PC-3 (cell line): ENCODE measurements around the gene DLG2.

Source experiments
- EZH2 ChIP-seq: fragments of 300-600 bp; sonication (generic); IDR thresholded peaks from one replicate; pipeline ENCODE4 v1.6.1; 2017; ENCODE audit warnings: antibody characterized with exemption, mild to moderate bottlenecking, low read length; ENCODE audit not compliant: unreplicated experiment
- EZH2phosphoT487 ChIP-seq: fragments of 300-600 bp; sonication (generic); IDR thresholded peaks from 2 replicates; pipeline ENCODE4 v1.6.1; 2018; ENCODE audit warnings: mild to moderate bottlenecking, antibody characterized with exemption, low read length, borderline replicate concordance
- TF ChIP-seq, protein P1 (sequence below): fragments of 300-600 bp; sonication (generic); conservative IDR thresholded peaks from 2 replicates; pipeline ENCODE4 v1.5.1; 2017; ENCODE audit warnings: antibody characterized with exemption, low read depth, mild to moderate bottlenecking, low read length

- TF ChIP-seq, protein P1, sequence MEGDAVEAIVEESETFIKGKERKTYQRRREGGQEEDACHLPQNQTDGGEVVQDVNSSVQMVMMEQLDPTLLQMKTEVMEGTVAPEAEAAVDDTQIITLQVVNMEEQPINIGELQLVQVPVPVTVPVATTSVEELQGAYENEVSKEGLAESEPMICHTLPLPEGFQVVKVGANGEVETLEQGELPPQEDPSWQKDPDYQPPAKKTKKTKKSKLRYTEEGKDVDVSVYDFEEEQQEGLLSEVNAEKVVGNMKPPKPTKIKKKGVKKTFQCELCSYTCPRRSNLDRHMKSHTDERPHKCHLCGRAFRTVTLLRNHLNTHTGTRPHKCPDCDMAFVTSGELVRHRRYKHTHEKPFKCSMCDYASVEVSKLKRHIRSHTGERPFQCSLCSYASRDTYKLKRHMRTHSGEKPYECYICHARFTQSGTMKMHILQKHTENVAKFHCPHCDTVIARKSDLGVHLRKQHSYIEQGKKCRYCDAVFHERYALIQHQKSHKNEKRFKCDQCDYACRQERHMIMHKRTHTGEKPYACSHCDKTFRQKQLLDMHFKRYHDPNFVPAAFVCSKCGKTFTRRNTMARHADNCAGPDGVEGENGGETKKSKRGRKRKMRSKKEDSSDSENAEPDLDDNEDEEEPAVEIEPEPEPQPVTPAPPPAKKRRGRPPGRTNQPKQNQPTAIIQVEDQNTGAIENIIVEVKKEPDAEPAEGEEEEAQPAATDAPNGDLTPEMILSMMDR, result no peak
- TF ChIP-seq EZH2 (no peak), EZH2phosphoT487 (no peak)
Observed at GRCh38 chr11:85029964-85030363, 597.2 kb downstream of the DLG2 start.
